CD4-positive, alpha-beta T cell (primary cell): ENCODE data around the gene MEF2B. TPM values are rescaled to one million over a fixed set of nuclear protein-coding genes. Genes with fewer than 3 reads are reported as not detected.
"Not testable (repeated sequence)": the region's sequence is repeated elsewhere in the genome, so short reads cannot be mapped to it uniquely, and the experiment has no call there.

Experiments used
- ATAC-seq: fragments of 200-7000 bp; cut with Tn5 transposase; one replicate; pipeline ENCODE4 v1.10.0; 2022; ENCODE audit warnings: mild to moderate bottlenecking; ENCODE audit not compliant: poor library complexity
- CTCF ChIA-PET: fragments of 350-600 bp; sonication (Branson Sonifier 250); formaldehyde crosslinking; loops from one replicate; lab custom pipeline; 2021; ENCODE audit warnings: antibody characterized with exemption, inconsistent platforms; lab: Charles Lee
- POLR2A ChIA-PET: fragments of 350-600 bp; sonication (Branson Sonifier 250); formaldehyde crosslinking; loops from one replicate; lab custom pipeline; 2021; ENCODE audit warnings: antibody characterized with exemption, inconsistent platforms; lab: Charles Lee
- DNase-seq, 14 experiments: peaks; one replicate each; pipeline ENCODE4 v3.0.0-alpha.2; 2013 to 2020; ENCODE audit warnings: mixed read lengths in 2 of 14
- H3K27ac ChIP-seq, 2 donors: one replicate each; pipeline versions ENCODE4 v1.5.1 to v1.7.0; 2013; ENCODE audit warnings: low read length in 2 of 2, low read depth in 1 of 2, mild to moderate bottlenecking in 1 of 2
- H3K27me3 ChIP-seq, 2 experiments: 1 replicate in 1 of 2; 2 replicates in 1 of 2; pipeline versions ENCODE4 v1.6.1 to v1.7.0; 2013; ENCODE audit warnings: low read length in 2 of 2, control low read depth in 1 of 2, mild to moderate bottlenecking in 1 of 2, moderate library complexity in 1 of 2; ENCODE audit not compliant: insufficient read depth in 2 of 2, control insufficient read depth in 1 of 2
- H3K36me3 ChIP-seq: one replicate; pipeline ENCODE4 v1.6.1; 2013; ENCODE audit warnings: low read length, control low read depth; ENCODE audit not compliant: insufficient read depth
- H3K4me1 ChIP-seq: one replicate; pipeline ENCODE4 v1.6.1; 2013; ENCODE audit warnings: low read length, control low read depth; ENCODE audit not compliant: insufficient read depth
- H3K4me3 ChIP-seq: one replicate; pipeline ENCODE4 v1.5.1; 2013; ENCODE audit warnings: mild to moderate bottlenecking, low read length, moderate library complexity
- H3K9me3 ChIP-seq, 2 experiments: 1 replicate in 1 of 2; 2 replicates in 1 of 2; pipeline versions ENCODE4 v1.6.1 to v1.7.0; 2013; ENCODE audit warnings: low read length in 2 of 2, mild to moderate bottlenecking in 2 of 2, control low read depth in 1 of 2, moderate library complexity in 1 of 2; ENCODE audit not compliant: control insufficient read depth in 1 of 2, insufficient read depth in 1 of 2
- H3K27ac Mint-ChIP-seq: one replicate; pipeline ENCODE4 v1.8.0; 2020; ENCODE audit warnings: mixed read lengths
- H3K27me3 Mint-ChIP-seq: one replicate; pipeline ENCODE4 v1.8.0; 2021; ENCODE audit warnings: mixed read lengths
- H3K36me3 Mint-ChIP-seq: one replicate; pipeline ENCODE4 v1.8.0; 2021; ENCODE audit warnings: low read depth, mixed read lengths
- H3K4me1 Mint-ChIP-seq: one replicate; pipeline ENCODE4 v1.8.0; 2021; ENCODE audit warnings: low read depth, mixed read lengths
- H3K4me3 Mint-ChIP-seq: one replicate; pipeline ENCODE4 v1.8.0; 2020; ENCODE audit warnings: mild to moderate bottlenecking, mixed read lengths
- H3K9me3 Mint-ChIP-seq: one replicate; pipeline ENCODE4 v1.8.0; 2020; ENCODE audit warnings: mixed read lengths
- CTCF ChIP-seq: fragments of 200-600 bp; IDR thresholded peaks from one replicate; pipeline ENCODE4 v1.8.0; 2022; ENCODE audit warnings: antibody characterized with exemption, mild to moderate bottlenecking
- intact Hi-C, 2 experiments: fragments of 100-400 bp; cut with DNase I in 1 of 2; cut with micrococcal nuclease in 1 of 2; formaldehyde crosslinking; loops; one replicate each; pipeline versions ENCODE4 v1.15.1 to v1.9.0; 2023 to 2025; cut with DNase I, micrococcal nuclease
- total RNA-seq, 174 experiments: library from RNA in 2 of 174; stranded (reverse) in 2 of 174; gene quantifications; one replicate each; pipeline ENCODE4 v1.2.3 and lab custom pipeline; 2021 to 2026

MEF2B gene
- total RNA-seq, 2 experiments from 2014 or later: 1.9 to 3.0 TPM

- Mint-ChIP-seq H3K4me3 (no peak overlapping the region), H3K36me3 (peaks cover 42% of the 10 kb centered on the region), H3K27ac (no peak overlapping the region), H3K4me1 (no peaks in the 10 kb centered on the region), H3K9me3 (no peaks in the 10 kb centered on the region), H3K27me3 (no peaks in the 10 kb centered on the region)
- Histone ChIP-seq H3K9me3 (no peaks in the 10 kb centered on the region), H3K36me3 (peaks cover 60% of the 10 kb centered on the region), H3K27me3 (no peaks in the 10 kb centered on the region), H3K27ac (no peak overlapping the region), H3K4me3 (no peak overlapping the region), H3K4me1 (no peaks in the 10 kb centered on the region)
- CTCF ChIA-PET: no interaction called here
- no peak for TF ChIP-seq CTCF
- ATAC-seq (no peak), DNase-seq (no peak)
- intact Hi-C loops: no loop called here
- POLR2A ChIA-PET: no interaction called here
Measured at GRCh38 chr19:19179548-19180441, 9.7 kb upstream of the MEF2B start.

- Histone ChIP-seq H3K4me3 (no peak overlapping the region), H3K27me3 (no peaks in the 10 kb centered on the region), H3K9me3 (no peaks in the 10 kb centered on the region), H3K36me3 (peaks cover 46% of the 10 kb centered on the region), H3K27ac (no peak overlapping the region), H3K4me1 (no peaks in the 10 kb centered on the region)
- Mint-ChIP-seq H3K4me3 (no peak overlapping the region), H3K27ac (no peak overlapping the region), H3K27me3 (no peaks in the 10 kb centered on the region), H3K9me3 (no peaks in the 10 kb centered on the region), H3K36me3 (peaks cover 30% of the 10 kb centered on the region), H3K4me1 (no peaks in the 10 kb centered on the region)
- CTCF ChIA-PET: no interaction called here
- no peak for DNase-seq
- POLR2A ChIA-PET: no interaction called here
- no peak for ATAC-seq
- TF ChIP-seq CTCF: no peak
- intact Hi-C loops: no loop called here
Measured at GRCh38 chr19:19176950-19177349, 6.9 kb upstream of the MEF2B start.

GRCh38 chr19:19173243-19173642, 3.2 kb upstream of the MEF2B start:
- Mint-ChIP-seq H3K4me1 (peaks cover 21% of the 10 kb centered on the region), H3K36me3 (peaks cover 18% of the 10 kb centered on the region)
- POLR2A ChIA-PET, H3K4me3 Mint-ChIP-seq, H3K9me3 ChIP-seq, H3K27me3 Mint-ChIP-seq, DNase-seq, H3K27ac Mint-ChIP-seq, H3K27ac ChIP-seq, H3K4me3 ChIP-seq, H3K9me3 Mint-ChIP-seq, ATAC-seq, H3K27me3 ChIP-seq, intact Hi-C loops: not testable (repeated sequence)
- H3K4me1 ChIP-seq: peaks cover 14% of the 10 kb centered on the region
- CTCF ChIA-PET: interaction anchor here (2.3 kb wide), 1 partner anchor 27 kb away, joined by 9 read pairs; no protein-coding TSS in a partner anchor
- peaks cover 18% of the 10 kb centered on the region for H3K36me3 ChIP-seq
